IMR-90 (cell line): Measurements from ENCODE around the gene HSPG2. TPM values are rescaled to one million over a fixed set of nuclear protein-coding genes. Genes with fewer than 3 reads are reported as not detected.

Experiments
- ATAC-seq: fragments of 200-7000 bp; cut with Tn5 transposase; 2 replicates; pipeline ENCODE4 v1.9.1; 2020; ENCODE audit warnings: low read depth, mild to moderate bottlenecking, moderate library complexity
- BruUV-seq: library from RNA; stranded (reverse); fragments of 400-500 nt; replicated peaks from 2 replicates; lab custom pipeline; 2021; lab: Mats Ljungman, UMichigan
- CTCF ChIA-PET: fragments of 300-600 bp; formaldehyde crosslinking; extraction: SDS; loops from one replicate; lab custom pipeline; 2021; ENCODE audit warnings: antibody characterized with exemption; lab: Yijun Ruan, JAX
- POLR2A ChIA-PET: fragments of 300-600 bp; sonication (Branson Sonifier 250); formaldehyde crosslinking; loops from one replicate; lab custom pipeline; 2022; ENCODE audit warnings: antibody characterized with exemption; ENCODE audit not compliant: unreplicated experiment; lab: Charles Lee
- DNase-seq: peaks from one replicate; pipeline ENCODE4 v3.0.0; 2013
- H2AFZ ChIP-seq: replicated peaks from 2 replicates; pipeline ENCODE3; 2013; ENCODE audit warnings: low read length, mild to moderate bottlenecking; ENCODE audit not compliant: poor library complexity
- H2AK5ac ChIP-seq: 2 replicates; pipeline ENCODE4 v1.6.1; 2013; ENCODE audit warnings: low read depth, low read length, inconsistent platforms
- H2AK9ac ChIP-seq: replicated peaks from 2 replicates; pipeline ENCODE3; 2013; ENCODE audit warnings: mild to moderate bottlenecking, low read depth, low read length, moderate library complexity; ENCODE audit not compliant: poor library complexity
- H2BK120ac ChIP-seq: 2 replicates; pipeline ENCODE4 v1.6.1; 2013; ENCODE audit warnings: low read depth, low read length, inconsistent platforms
- H2BK15ac ChIP-seq: 3 replicates; pipeline ENCODE4 v1.6.1; 2013; ENCODE audit warnings: low read depth, low read length, inconsistent platforms
- H2BK20ac ChIP-seq: 2 replicates; pipeline ENCODE4 v1.6.1; 2013; ENCODE audit warnings: low read depth, mild to moderate bottlenecking, inconsistent platforms, low read length, moderate library complexity
- H2BK5ac ChIP-seq: 2 replicates; pipeline ENCODE4 v1.6.1; 2013; ENCODE audit warnings: mild to moderate bottlenecking, low read depth, low read length, inconsistent platforms; ENCODE audit not compliant: poor library complexity, severe bottlenecking
- H3K14ac ChIP-seq: replicated peaks from 2 replicates; pipeline ENCODE4 v1.6.1; 2013; ENCODE audit warnings: low read depth, low read length, inconsistent platforms
- H3K18ac ChIP-seq: 2 replicates; pipeline ENCODE4 v1.6.1; 2013; ENCODE audit warnings: low read depth, low read length, control low read depth
- H3K23ac ChIP-seq: 2 replicates; pipeline ENCODE4 v1.6.1; 2013; ENCODE audit warnings: low read depth, low read length, inconsistent platforms
- H3K27ac ChIP-seq: 2 replicates; pipeline ENCODE4 v1.5.1; 2013; ENCODE audit warnings: mild to moderate bottlenecking, control low read depth, low read length; ENCODE audit not compliant: insufficient read depth
- H3K27me3 ChIP-seq: 2 replicates; pipeline ENCODE4 v1.6.1; 2013; ENCODE audit warnings: low read length; ENCODE audit not compliant: control insufficient read depth, insufficient read depth
- H3K36me3 ChIP-seq: 2 replicates; pipeline ENCODE4 v1.6.1; 2013; ENCODE audit warnings: low read length, mixed read lengths; ENCODE audit not compliant: control insufficient read depth, insufficient read depth
- H3K4ac ChIP-seq: 2 replicates; pipeline ENCODE4 v1.6.1; 2013; ENCODE audit warnings: low read depth, low read length, inconsistent platforms
- H3K4me1 ChIP-seq: 2 replicates; pipeline ENCODE4 v1.6.1; 2013; ENCODE audit warnings: low read length, mixed read lengths; ENCODE audit not compliant: control insufficient read depth, insufficient read depth
- H3K4me2 ChIP-seq: 2 replicates; pipeline ENCODE4 v1.6.1; 2013; ENCODE audit warnings: low read depth, mild to moderate bottlenecking, control low read depth, low read length, moderate library complexity
- H3K4me3 ChIP-seq: 2 replicates; pipeline ENCODE4 v1.5.1; 2013; ENCODE audit warnings: low read depth, mild to moderate bottlenecking, control low read depth, low read length, moderate library complexity; ENCODE audit not compliant: insufficient read depth
- H3K56ac ChIP-seq: 2 replicates; pipeline ENCODE4 v1.6.1; 2013; ENCODE audit warnings: low read length, inconsistent platforms; ENCODE audit not compliant: insufficient read depth; ENCODE audit errors: extremely low read depth
- H3K79me1 ChIP-seq, 2 experiments: 2 replicates each; pipeline ENCODE4 v1.6.1; 2013; ENCODE audit warnings: low read length in 2 of 2, inconsistent platforms in 1 of 2, low read depth in 1 of 2
- H3K9ac ChIP-seq: 2 replicates; pipeline ENCODE4 v1.6.1; 2013; ENCODE audit warnings: low read depth, low read length, control low read depth
- H3K9me1 ChIP-seq: 2 replicates; pipeline ENCODE4 v1.6.1; 2013; ENCODE audit warnings: low read length, inconsistent platforms; ENCODE audit not compliant: insufficient read depth
- H3K9me3 ChIP-seq: 2 replicates; pipeline ENCODE4 v1.6.1; 2013; ENCODE audit warnings: low read length; ENCODE audit not compliant: control insufficient read depth, insufficient read depth
- H4K20me1 ChIP-seq: 2 replicates; pipeline ENCODE4 v1.6.1; 2013; ENCODE audit warnings: low read length, inconsistent platforms; ENCODE audit not compliant: insufficient read depth
- H4K5ac ChIP-seq: 2 replicates; pipeline ENCODE4 v1.6.1; 2013; ENCODE audit warnings: mild to moderate bottlenecking, low read depth, low read length, control low read depth
- H4K8ac ChIP-seq, 2 experiments: 2 replicates each; pipeline ENCODE4 v1.6.1; 2013; ENCODE audit warnings: low read depth in 2 of 2, low read length in 2 of 2, control low read depth in 1 of 2, inconsistent platforms in 1 of 2
- H4K91ac ChIP-seq: 2 replicates; pipeline ENCODE4 v1.6.1; 2013; ENCODE audit warnings: low read depth, low read length, inconsistent platforms; ENCODE audit not compliant: insufficient read depth
- FOS ChIP-seq: fragments of 150-350 bp; IDR thresholded peaks from 2 replicates; pipeline ENCODE4 v1.6.1; 2016; ENCODE audit warnings: low read depth, low read length
- MAZ ChIP-seq: IDR thresholded peaks from 2 replicates; pipeline ENCODE4 v1.6.1; 2012; ENCODE audit warnings: low read depth, mild to moderate bottlenecking, low read length, improper control_type of control experiment, moderate library complexity, borderline replicate concordance
- RCOR1 ChIP-seq: IDR thresholded peaks from 2 replicates; pipeline ENCODE4 v1.6.1; 2012; ENCODE audit warnings: mild to moderate bottlenecking, low read length, improper control_type of control experiment; ENCODE audit not compliant: insufficient replicate concordance
- WGBS, 2 experiments: methylation state at CpG; one replicate each; pipeline versions ENCODE4 v1.1.5 to v1.1.7; 2013; ENCODE audit warnings: missing lambda C conversion rate in 2 of 2; ENCODE audit not compliant: insufficient read length in 1 of 2; ENCODE audit errors: extremely low coverage in 2 of 2; 5-methylcytosine and 5-hydroxymethylcytosine counted together
- dilution Hi-C: fragments of 300-500 bp; cut with HindIII; formaldehyde crosslinking; loops from one replicate; pipeline ENCODE4 v1.14.3; 2018; ENCODE audit warnings: low sequenced_read_pairs; ENCODE audit not compliant: unreplicated experiment
- in situ Hi-C: fragments of 300-500 bp; cut with MboI; formaldehyde crosslinking; loops from 3 replicates; pipeline ENCODE4 v1.14.3; 2019; ENCODE audit warnings: low sequenced_read_pairs, inconsistent platforms, mixed read lengths
- intact Hi-C: fragments of 100-400 bp; cut with micrococcal nuclease; formaldehyde crosslinking; loops from 2 replicates; pipeline ENCODE4 v1.10.0; 2022
- polyA plus RNA-seq, 3 experiments: library from polyadenylated mRNA; depleted of rRNA; stranded (reverse); fragments of >200 nt; gene quantifications; 2 replicates each; pipeline ENCODE4 v1.2.3, GENCODE V29; 2012; ENCODE audit warnings: low replicate concordance in 1 of 3
- total RNA-seq: library from RNA; depleted of rRNA; stranded (reverse); fragments of >200 nt; gene quantifications from 2 replicates; pipeline ENCODE4 v1.2.3, GENCODE V29; 2012

The HSPG2 gene
- total and polyA plus RNA-seq, 2 of the 4 experiments (the other 2 are of a cell fraction), result 15.8 to 94.0 TPM

GRCh38 chr1:21926814-21927532 lies 10.1 kb downstream of the HSPG2 start:
- Histone ChIP-seq H4K5ac (peak overlapping the region; percentile 88), H3K36me3 (peaks cover 5% of the 10 kb centered on the region), H3K27me3 (no peaks in the 10 kb centered on the region), H3K18ac (peak overlapping the region; percentile 79), H2BK120ac (peak overlapping the region; percentile 94), H3K4ac (peak overlapping the region; percentile 95), H2AK9ac (peak overlapping the region; percentile 95), H4K8ac (peak overlapping the region; percentile 81 to 90), H2BK5ac (peak overlapping the region; percentile 70), H4K20me1 (peaks cover 8% of the 10 kb centered on the region; the same call in 1 of the 2 replicates), H3K14ac (peak overlapping the region; percentile 88), H3K27ac (peak overlapping the region; percentile 95), H4K91ac (peak overlapping the region; percentile 89), H3K9ac (peak overlapping the region; percentile 34), H3K9me1 (peaks cover 55% of the 10 kb centered on the region), H2BK20ac (peak overlapping the region; percentile 83), H2AFZ (peak overlapping the region; percentile 73), H3K79me1 (peaks cover 37 to 91% of the 10 kb centered on the region in 2 experiments), H3K4me1 (peaks cover 57% of the 10 kb centered on the region), H3K4me3 (no peak overlapping the region), H2AK5ac (peak overlapping the region; percentile 94), H3K4me2 (peak overlapping the region; percentile 27; the same call in 1 of the 2 replicates), H2BK15ac (peak overlapping the region; percentile 80; the same call in 2 of the 3 replicates), H3K9me3 (no peaks in the 10 kb centered on the region), H3K23ac (peak overlapping the region; percentile 75), H3K56ac (peak overlapping the region; percentile 13; the same call in 1 of the 2 replicates)
- POLR2A ChIA-PET, result no interaction called here
- BruUV-seq, result no TSS peak
- ATAC-seq (peak; percentile 45), DNase-seq (peak; percentile 82)
- peak; percentile 89 for TF ChIP-seq MAZ
- no peak for TF ChIP-seq RCOR1
- 0 out of 2 replicates have a peak, but pooled peaks have one; percentile 13 for TF ChIP-seq FOS
- in situ Hi-C loops, result no loop called here
- dilution Hi-C loops, result no loop called here
- intact Hi-C loops, result no loop called here
- WGBS, 2 experiments, result 0% methylated on average over 2 of the region's 11 CpGs; no CpG with 5 or more reads in 1 of the 2 experiments
- CTCF ChIA-PET, result interaction anchor here (0.6 kb wide), 1 partner anchor 213 kb away, joined by 3 read pairs; no protein-coding TSS in a partner anchor
